Measurements from ENCODE around the gene OR9Q1. TPM values are rescaled to one million over a fixed set of nuclear protein-coding genes. Genes with fewer than 3 reads are reported as not detected.

OR9Q1 gene
- total and polyA plus RNA-seq, 2 of the 8 experiments (the other 6 are each of a cell fraction or from before 2014, with no cell fraction given) = not detected

DNA sequence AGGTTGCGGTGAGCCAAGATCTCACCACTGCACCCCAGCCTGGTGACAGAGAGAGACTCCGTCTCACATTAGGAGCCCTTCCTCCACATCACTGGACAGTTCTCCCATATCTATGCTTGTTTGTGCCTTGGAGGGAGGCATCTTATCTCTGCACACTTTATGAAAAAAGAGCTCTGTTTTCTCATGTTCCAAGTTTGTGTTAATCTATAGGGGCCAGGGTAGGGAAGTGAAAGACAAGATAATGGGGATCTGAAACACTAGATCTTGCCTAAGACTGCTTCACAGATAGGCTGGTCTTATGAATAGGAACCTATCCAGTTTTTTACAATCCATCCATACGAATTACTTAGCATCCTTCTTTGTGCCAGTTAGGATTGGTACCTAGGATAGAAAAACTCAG is 24.1 kb downstream of the OR9Q1 start (continued):
- TF ChIP-seq EZH2 (IDR thresholded peaks at IDR 0.05; ENCODE audit: low read depth, low read length, severe bottlenecking) (no peak), SIRT6 (IDR thresholded peaks at IDR 0.05; ENCODE audit: low read length) (no peak), GABPA (IDR thresholded peaks at IDR 0.05; ENCODE audit: borderline replicate concordance, insufficient read depth, low read length) (no peak)
